ENCODE data around the gene QRICH1. TPM values are rescaled to one million over a fixed set of nuclear protein-coding genes. Genes with fewer than 3 reads are reported as not detected.

QRICH1 gene
- total and polyA plus RNA-seq, 2 of the 13 experiments (the other 11 are each of a cell fraction or from before 2014, with no cell fraction given), result 52.6 to 102 TPM

GRCh38 chr3:49093853-49094767 is at the start of gene QRICH1 (continued):
- TF ChIP-seq EHMT2 (IDR thresholded peaks at IDR 0.05; ENCODE audit: borderline replicate concordance, low read depth, low read length) (no peak), KDM4B (CRISPR knock-in tag; IDR thresholded peaks at IDR 0.05) (0 out of 2 replicates have a peak, but pooled peaks have one; percentile 16), ZNF773 (CRISPR knock-in tag; IDR thresholded peaks at IDR 0.05; ENCODE audit: borderline replicate concordance) (no peak), BCL6 (CRISPR knock-in tag; IDR thresholded peaks at IDR 0.05) (no peak), HINFP (CRISPR knock-in tag; IDR thresholded peaks at IDR 0.05; ENCODE audit: low read depth) (peak; percentile 46; the same call in 1 of the 2 replicates), THAP11 (CRISPR knock-in tag; IDR thresholded peaks at IDR 0.05) (peak; percentile 85), ZNF12 (CRISPR knock-in tag; IDR thresholded peaks at IDR 0.05) (peak; percentile 63; the same call in 1 of the 2 replicates), NFKB2 (CRISPR knock-in tag; IDR thresholded peaks at IDR 0.05; ENCODE audit: borderline replicate concordance) (no peak), STAG1 (CRISPR knock-in tag; IDR thresholded peaks at IDR 0.05) (peak; percentile 68), TAF1 (CRISPR knock-in tag; IDR thresholded peaks at IDR 0.05) (peak; percentile 91), TOPORS (CRISPR knock-in tag; IDR thresholded peaks at IDR 0.05) (peak; percentile 92; the same call in 1 of the 2 replicates), ZNF33B (CRISPR knock-in tag; IDR thresholded peaks at IDR 0.05) (0 out of 2 replicates have a peak, but pooled peaks have one; percentile 35), MZF1 (CRISPR knock-in tag; IDR thresholded peaks at IDR 0.05; ENCODE audit: borderline replicate concordance) (no peak), STAT5B (CRISPR knock-in tag; IDR thresholded peaks at IDR 0.05) (no peak), ZNF614 (CRISPR knock-in tag; IDR thresholded peaks at IDR 0.05; ENCODE audit: borderline replicate concordance) (no peak; the same call in 1 of the 2 replicates), ZNF737 (CRISPR knock-in tag; IDR thresholded peaks at IDR 0.05; ENCODE audit: borderline replicate concordance) (no peak), ZNF747 (CRISPR knock-in tag; IDR thresholded peaks at IDR 0.05; ENCODE audit: borderline replicate concordance) (peak; percentile 37; the same call in 1 of the 2 replicates), MED8 (CRISPR knock-in tag; IDR thresholded peaks at IDR 0.05; ENCODE audit: insufficient replicate concordance) (no peak), ZNF850 (CRISPR knock-in tag; conservative IDR thresholded peaks at IDR 0.05) (no peak), FIP1L1 (IDR thresholded peaks at IDR 0.05; ENCODE audit: borderline replicate concordance, insufficient read depth, low read depth, low read length) (no peak; the same call in 1 of the 2 replicates), KLF12 (CRISPR knock-in tag; IDR thresholded peaks at IDR 0.05; ENCODE audit: borderline replicate concordance) (no peak), ZNF34 (CRISPR knock-in tag; IDR thresholded peaks at IDR 0.05; ENCODE audit: borderline replicate concordance) (0 out of 2 replicates have a peak, but pooled peaks have one; percentile 13), EEA1 (CRISPR knock-in tag; IDR thresholded peaks at IDR 0.05; ENCODE audit: borderline replicate concordance) (peak; percentile 9; the same call in 1 of the 2 replicates), FOXA1 (IDR thresholded peaks at IDR 0.05) (no peak), FOXA1 (CRISPR knock-in tag; IDR thresholded peaks at IDR 0.05) (peak; percentile 72), PPARG (CRISPR knock-in tag; conservative IDR thresholded peaks at IDR 0.05) (peak; percentile 40; the same call in 1 of the 2 replicates), GTF3A (CRISPR knock-in tag; conservative IDR thresholded peaks at IDR 0.05) (no peak; the same call in none of the 2 replicates), ARID2 (CRISPR knock-in tag; IDR thresholded peaks at IDR 0.05; ENCODE audit: borderline replicate concordance) (0 out of 2 replicates have a peak, but pooled peaks have one; percentile 50)

Data from HepG2 (cell line).